GM19193 (cell line): ENCODE results near the gene CLEC4D.

Source experiments
- POLR2A ChIP-seq: IDR thresholded peaks from 4 replicates; pipeline ENCODE4 v1.6.1; 2011; ENCODE audit not compliant: insufficient read depth, insufficient read length; ENCODE audit errors: extremely low read depth

CLEC4D gene

GRCh38 chr12:8564656-8565055 lies 51.4 kb downstream of the CLEC4D start:
- no peak for TF ChIP-seq POLR2A

- TF ChIP-seq POLR2A: no peak
Observed at GRCh38 chr12:8566525-8566924, 53.2 kb downstream of the CLEC4D start.
